CD4-positive, alpha-beta T cell treated with Interleukin-6 for 4 hours (primary cell): ENCODE data around the gene PHOSPHO2.
A peak's percentile ranks its signal among the peaks of the same experiment; 100 is the strongest.

ENCODE experiments used
- DNase-seq: peaks from one replicate; pipeline ENCODE4 v3.0.0-alpha.2; 2020; ENCODE audit warnings: mixed read lengths

PHOSPHO2 gene

GRCh38 chr2:169694113-169694893 is at the start of gene PHOSPHO2, which contains the start of gene CFAP210:
TSS of gene PHOSPHO2 (plus strand) at chr2:169694469. CDS start at chr2:169700972, 6,503 bp downstream.
TSS of gene CFAP210 (minus strand) at chr2:169694405. CDS start at chr2:169694327, 78 bp downstream.
- DNase-seq, result peak; percentile 99

GRCh38 chr2:169647496-169647895 is 46.8 kb upstream of the PHOSPHO2 start:
- no peak for DNase-seq

GRCh38 chr2:169649278-169649677 is 45.0 kb upstream of the PHOSPHO2 start:
- DNase-seq, result no peak

GRCh38 chr2:169653636-169654035 is 40.6 kb upstream of the PHOSPHO2 start:
- DNase-seq, result no peak

- no peak for DNase-seq
These were observed 38.1 kb upstream of the PHOSPHO2 start for GRCh38 chr2:169656164-169656563.

GRCh38 chr2:169658877-169659276 is 35.4 kb upstream of the PHOSPHO2 start:
- DNase-seq, result no peak

- no peak for DNase-seq
These were observed 34.9 kb upstream of the PHOSPHO2 start for GRCh38 chr2:169659320-169659719.

- DNase-seq, result no peak
These were observed 33.0 kb upstream of the PHOSPHO2 start for GRCh38 chr2:169661265-169661664.

GRCh38 chr2:169662744-169663143 is 31.5 kb upstream of the PHOSPHO2 start:
- no peak for DNase-seq

- no peak for DNase-seq
These were observed 31.0 kb upstream of the PHOSPHO2 start for GRCh38 chr2:169663247-169663646.

- DNase-seq, result no peak
These were observed 29.7 kb upstream of the PHOSPHO2 start for GRCh38 chr2:169664600-169664977.

GRCh38 chr2:169664978-169665930 is 29.0 kb upstream of the PHOSPHO2 start:
- DNase-seq, result no peak

GRCh38 chr2:169667583-169667982 is 26.7 kb upstream of the PHOSPHO2 start:
- no peak for DNase-seq

GRCh38 chr2:169670215-169670651 is 24.0 kb upstream of the PHOSPHO2 start:
- DNase-seq, result no peak

GRCh38 chr2:169670937-169671336 is 23.3 kb upstream of the PHOSPHO2 start:
- no peak for DNase-seq

- no peak for DNase-seq
These were observed 21.9 kb upstream of the PHOSPHO2 start for GRCh38 chr2:169672406-169672805.

GRCh38 chr2:169673106-169673505 is 21.2 kb upstream of the PHOSPHO2 start:
- DNase-seq, result no peak

GRCh38 chr2:169673921-169674320 is 20.3 kb upstream of the PHOSPHO2 start:
- no peak for DNase-seq

GRCh38 chr2:169676357-169676756 is 17.9 kb upstream of the PHOSPHO2 start:
- DNase-seq, result no peak

GRCh38 chr2:169676850-169677249 is 17.4 kb upstream of the PHOSPHO2 start:
- DNase-seq, result no peak

GRCh38 chr2:169683054-169683424 is 11.2 kb upstream of the PHOSPHO2 start:
- DNase-seq, result no peak

GRCh38 chr2:169683425-169684134 is 10.7 kb upstream of the PHOSPHO2 start:
- no peak for DNase-seq

GRCh38 chr2:169684135-169684565 is 10.1 kb upstream of the PHOSPHO2 start:
- no peak for DNase-seq
